ENCODE measurements around the gene GGN. TPM values are rescaled to one million over a fixed set of nuclear protein-coding genes. Genes with fewer than 3 reads are reported as not detected.

The GGN gene
- total RNA-seq (2022; extraction: Qiagen RNA extraction; ENCODE audit: low read depth), result 0.16 to 0.47 TPM (median 0.26 TPM) in 5 replicates

DNA sequence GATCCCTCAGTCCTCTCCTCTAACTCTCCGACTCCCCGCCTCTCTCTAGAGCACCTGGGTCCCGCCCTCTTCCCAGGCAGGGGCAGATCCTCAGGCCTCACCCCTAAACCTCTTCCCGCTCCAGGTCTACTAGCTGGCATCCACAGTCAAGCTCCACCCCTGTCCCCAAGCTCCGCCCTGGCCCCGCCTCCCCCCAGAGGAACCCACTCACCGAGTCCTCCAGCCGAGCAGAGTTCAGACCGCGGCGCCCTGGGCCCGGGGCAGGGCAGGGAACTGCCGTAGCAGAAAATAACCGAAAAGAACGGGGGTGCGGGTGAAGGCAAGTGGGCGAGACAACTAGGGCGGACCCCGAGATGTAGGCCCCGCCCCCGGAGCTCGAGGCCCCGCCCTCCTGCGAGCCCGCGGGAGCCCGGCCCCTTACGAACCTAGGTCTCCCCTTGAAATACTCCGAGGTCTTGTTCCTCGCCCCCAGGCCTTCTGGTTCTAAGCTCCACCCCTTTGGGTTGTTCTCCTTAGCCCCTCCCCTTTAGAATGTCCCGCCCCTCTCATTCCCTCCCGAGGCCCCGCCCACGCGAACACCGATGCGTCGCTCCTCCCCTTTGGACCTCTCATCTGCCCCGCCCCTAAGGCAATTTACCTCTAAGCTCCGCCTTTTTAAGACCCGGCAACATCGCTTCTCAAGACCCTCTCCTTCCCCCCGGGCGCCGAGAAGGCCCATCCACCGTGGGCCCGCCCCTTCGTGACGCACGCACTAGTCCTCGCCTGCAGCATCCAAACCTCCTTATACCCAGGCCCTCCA is at the start of gene GGN:
GGN (minus strand) TSS at position 485 of the 799 bp plus-strand sequence. CDS start 773 bp downstream, outside the sequence.

DNA sequence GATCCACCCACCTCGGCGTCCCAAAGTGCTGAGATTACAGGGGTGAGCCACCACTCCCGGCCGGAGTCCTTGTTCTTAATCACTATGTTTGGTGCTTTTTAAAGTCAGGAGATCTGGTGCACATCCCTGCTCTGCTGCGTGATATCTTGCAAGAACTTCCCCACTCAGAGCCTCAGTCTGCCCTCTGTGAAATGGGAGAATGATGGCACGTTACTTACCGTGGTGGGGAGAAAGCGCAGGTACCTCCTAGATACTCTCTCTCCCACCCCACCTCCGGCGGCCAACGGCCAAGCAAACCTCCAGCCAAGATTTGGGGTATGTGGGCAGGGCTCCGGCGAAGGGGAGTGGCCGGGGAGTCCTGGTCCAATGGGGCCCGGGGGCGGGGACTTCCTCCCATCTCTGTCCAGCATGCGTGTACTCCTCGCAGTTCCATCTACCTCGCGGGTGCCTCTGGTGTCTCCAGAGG is 45.5 kb upstream of the GGN start, which contains the start of gene RYR1:
RYR1 (plus strand) TSS at position 424 of the 466 bp plus-strand sequence. CDS start 139 bp downstream, outside the sequence.

GRCh38 chr19:38425810-38426466 is 38.1 kb upstream of the GGN start, which contains the start of gene RASGRP4:
TSS of gene RASGRP4 (minus strand) at chr19:38426219. CDS start at chr19:38426091, 128 bp downstream.

DNA sequence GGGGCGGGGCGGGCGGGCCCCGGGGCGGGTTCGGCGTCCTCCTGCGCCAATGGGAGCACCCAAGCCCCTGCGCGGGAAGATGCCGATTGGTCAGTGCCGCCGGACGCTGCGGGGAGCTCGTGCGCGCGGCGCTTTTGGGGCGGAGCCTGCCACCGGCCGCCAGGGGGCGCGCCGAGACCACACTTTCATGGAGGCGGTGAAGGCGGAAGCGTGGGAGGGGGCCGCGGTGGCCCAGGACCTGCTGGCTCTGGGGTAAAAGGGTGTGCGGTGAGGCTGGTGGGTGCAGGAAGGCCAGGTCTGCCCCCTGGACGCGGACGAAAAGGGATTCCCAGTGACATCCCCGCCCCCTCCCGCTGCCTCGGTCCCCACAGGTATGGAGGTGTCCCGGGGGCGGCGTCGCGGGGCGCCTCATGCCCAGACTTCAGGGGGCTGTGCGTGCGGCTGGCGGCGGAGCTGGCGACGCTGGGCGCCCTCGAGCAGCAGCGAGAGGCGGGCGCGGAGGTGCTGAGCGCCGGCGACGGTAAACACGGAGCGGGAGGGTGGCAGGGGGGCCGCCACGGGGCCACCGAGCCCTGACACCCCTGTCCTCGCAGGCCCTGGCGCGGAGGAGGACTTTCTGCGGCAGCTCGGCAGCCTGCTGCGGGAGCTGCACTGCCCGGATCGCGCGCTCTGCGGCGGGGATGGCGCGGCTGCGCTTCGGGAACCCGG is 15.3 kb upstream of the GGN start, which contains the start of gene FAM98C:
FAM98C (plus strand) TSS at position 127 of the 708 bp plus-strand sequence; CDS start at position 188, 61 bp downstream.

DNA sequence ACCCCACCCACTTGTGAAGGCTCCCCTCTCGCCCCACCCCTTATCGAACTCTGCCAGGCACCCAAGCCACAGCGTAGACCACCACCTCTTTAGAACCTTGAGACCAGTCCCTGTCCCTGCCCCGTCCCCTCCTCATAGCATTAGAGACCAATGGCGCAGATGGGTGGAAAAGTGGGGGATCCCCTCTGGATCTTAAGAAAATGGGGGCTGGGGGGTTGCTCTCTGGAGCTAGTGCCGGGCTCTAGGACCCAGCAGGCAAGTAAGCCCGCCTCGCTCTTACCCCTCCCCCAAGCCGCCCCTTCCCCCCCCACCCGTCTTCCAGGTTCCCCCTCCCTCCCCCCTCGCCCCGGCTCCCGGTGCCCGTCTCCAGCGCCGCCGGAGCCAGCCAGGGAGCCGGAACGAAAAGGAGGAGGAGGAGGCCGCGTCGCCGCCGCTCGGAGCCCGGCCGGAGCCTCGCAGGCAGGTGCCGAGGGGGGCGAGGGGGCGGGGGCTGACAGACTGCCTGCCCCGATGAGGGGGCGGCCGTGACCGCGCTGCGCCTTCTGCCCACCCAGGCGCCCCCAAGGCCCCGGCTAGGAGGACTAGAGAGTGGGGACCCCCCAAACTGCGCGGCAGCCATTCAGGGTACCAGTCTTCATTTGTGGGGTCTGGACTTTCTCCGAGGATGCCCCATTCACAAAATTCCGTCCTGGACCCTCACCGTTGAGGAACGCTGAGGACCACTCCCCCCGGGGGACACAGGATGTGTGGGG is 691 bp upstream of the GGN start, which contains the start of gene SPRED3:
SPRED3 (plus strand) TSS at position 349 of the 752 bp plus-strand sequence. CDS start 1,606 bp downstream, outside the sequence.

DNA sequence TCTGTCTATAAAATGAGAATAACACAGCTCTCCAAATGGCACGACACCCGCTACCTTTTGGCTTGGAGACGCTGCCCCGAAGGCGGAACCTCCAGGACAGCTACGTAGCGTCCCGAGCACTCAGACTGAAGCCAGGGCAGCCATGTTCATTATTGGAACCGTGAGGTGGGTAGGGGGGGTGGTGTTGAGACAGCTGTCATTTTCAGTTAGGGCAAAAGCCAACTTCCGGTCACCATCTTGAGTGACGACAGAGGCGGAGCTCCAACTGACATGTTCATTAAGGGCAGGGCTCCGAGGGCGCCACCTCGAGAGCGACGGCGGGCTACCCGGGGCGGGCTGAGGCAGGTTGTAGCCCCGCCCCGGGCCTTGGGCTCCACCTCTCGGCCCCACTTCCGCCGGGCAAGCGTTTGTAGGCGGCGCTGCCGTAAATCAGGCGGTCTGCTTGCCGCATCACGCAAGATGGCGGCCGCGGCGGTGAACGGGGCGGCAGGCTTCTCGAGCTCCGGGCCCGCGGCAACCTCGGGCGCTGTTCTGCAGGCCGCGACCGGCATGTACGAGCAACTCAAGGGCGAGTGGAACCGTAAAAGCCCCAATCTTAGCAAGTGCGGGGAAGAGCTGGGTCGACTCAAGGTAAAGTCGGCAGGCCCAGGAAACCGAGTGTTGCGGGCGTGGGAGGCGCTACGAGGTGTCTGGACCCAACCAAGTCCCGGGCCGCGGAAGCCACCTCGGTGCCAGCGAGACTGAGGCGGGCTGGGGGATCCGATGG is 13.3 kb downstream of the GGN start, which contains the start of gene PSMD8:
PSMD8 (plus strand) TSS at position 240 of the 766 bp plus-strand sequence; CDS start at position 271, 31 bp downstream.

Other genes with a start within 250 kb of the GGN start
- 3.7 to 4.9 TPM (median 4.7 TPM) in 5 replicates for gene DPF1, start 163.8 kb downstream of the GGN start, total RNA-seq (2022; extraction: Qiagen RNA extraction; ENCODE audit: low read depth)
- gene PPP1R14A, start 131.7 kb downstream of the GGN start, total RNA-seq (2022; extraction: Qiagen RNA extraction; ENCODE audit: low read depth), result 81.3 to 143 TPM (median 127 TPM) in 5 replicates
- 280 to 396 TPM (median 353 TPM) in 5 replicates for gene SPINT2, start 123.5 kb downstream of the GGN start, total RNA-seq (2022; extraction: Qiagen RNA extraction; ENCODE audit: low read depth)
- gene C19orf33, start 83.8 kb downstream of the GGN start, total RNA-seq (2022; extraction: Qiagen RNA extraction; ENCODE audit: low read depth), result 635 to 743 TPM (median 686 TPM) in 5 replicates
- gene YIF1B, start 72.1 kb downstream of the GGN start, total RNA-seq (2022; extraction: Qiagen RNA extraction; ENCODE audit: low read depth), result 98.3 to 132 TPM (median 119 TPM) in 5 replicates
- gene KCNK6, start 68.2 kb downstream of the GGN start, total RNA-seq (2022; extraction: Qiagen RNA extraction; ENCODE audit: low read depth), result 5.2 to 6.1 TPM (median 6.1 TPM) in 5 replicates
- 1.1 to 1.8 TPM (median 1.5 TPM) in 5 replicates for gene CATSPERG, start 52.2 kb downstream of the GGN start, total RNA-seq (2022; extraction: Qiagen RNA extraction; ENCODE audit: low read depth)
- gene PSMD8, start 13.5 kb downstream of the GGN start, total RNA-seq (2022; extraction: Qiagen RNA extraction; ENCODE audit: low read depth), result 462 to 508 TPM (median 476 TPM) in 5 replicates
- gene SPRED3, start 663 bp upstream of the GGN start, total RNA-seq (2022; extraction: Qiagen RNA extraction; ENCODE audit: low read depth), result 1.8 to 3.3 TPM (median 2.8 TPM) in 5 replicates
- gene FAM98C, start 15.1 kb upstream of the GGN start, total RNA-seq (2022; extraction: Qiagen RNA extraction; ENCODE audit: low read depth), result 17.8 to 27.6 TPM (median 26.3 TPM) in 5 replicates
- gene RASGRP4, start 38.2 kb upstream of the GGN start, total RNA-seq (2022; extraction: Qiagen RNA extraction; ENCODE audit: low read depth), result 0.07 TPM in 2 of 5 replicates, not detected in the others
- 4.4 to 5.9 TPM (median 5.6 TPM) in 5 replicates for gene RYR1, start 45.7 kb upstream of the GGN start, total RNA-seq (2022; extraction: Qiagen RNA extraction; ENCODE audit: low read depth)
- 0.53 to 1.2 TPM (median 0.73 TPM) in 5 replicates for gene MAP4K1, start 229.9 kb upstream of the GGN start, total RNA-seq (2022; extraction: Qiagen RNA extraction; ENCODE audit: low read depth)
- gene EIF3K, start 231.2 kb upstream of the GGN start, total RNA-seq (2022; extraction: Qiagen RNA extraction; ENCODE audit: low read depth), result 645 to 956 TPM (median 719 TPM) in 5 replicates

Data from A549 treated with DMSO at 1 μM for 4 hours (cell line).